Heart right ventricle (tissue), 16 donors: Measurements from ENCODE around the gene IGSF3. TPM values are rescaled to one million over a fixed set of nuclear protein-coding genes. Genes with fewer than 3 reads are reported as not detected.

Experiments used
- ATAC-seq, 8 donors: fragments of 200-7000 bp; cut with Tn5 transposase; one replicate each; pipeline ENCODE4 v1.9.1; 2020; ENCODE audit warnings: mild to moderate bottlenecking in 8 of 8, moderate library complexity in 8 of 8, moderate number of reproducible peaks in 1 of 8
- DNase-seq, 2 donors: peaks; one replicate each; pipeline ENCODE4 v3.0.0-alpha.2; 2020
- H3K27ac ChIP-seq, 10 donors: fragments of 200-600 bp; sonication (generic) in 2 of 10; one replicate each; pipeline versions ENCODE4 v1.5.0 to v1.8.0; 2020 to 2022; ENCODE audit warnings: mild to moderate bottlenecking in 3 of 10
- H3K27me3 ChIP-seq, 7 donors: fragments of 200-600 bp; one replicate each; pipeline ENCODE4 v1.8.0; 2021 to 2022; ENCODE audit warnings: mild to moderate bottlenecking in 2 of 7
- H3K36me3 ChIP-seq, 9 donors: fragments of 200-600 bp; sonication (generic) in 1 of 9; one replicate each; pipeline versions ENCODE4 v1.5.0 to v1.8.0; 2020 to 2022; ENCODE audit warnings: mild to moderate bottlenecking in 2 of 9
- H3K4me1 ChIP-seq, 9 donors: fragments of 200-600 bp; sonication (generic) in 1 of 9; one replicate each; pipeline versions ENCODE4 v1.5.0 to v1.8.0; 2020 to 2022; ENCODE audit warnings: mild to moderate bottlenecking in 4 of 9
- H3K4me3 ChIP-seq, 10 donors: fragments of 200-600 bp; sonication (generic) in 2 of 10; one replicate each; pipeline versions ENCODE4 v1.5.0 to v1.8.0; 2020 to 2022; ENCODE audit warnings: mild to moderate bottlenecking in 7 of 10, moderate library complexity in 2 of 10
- H3K9me3 ChIP-seq, 11 donors: fragments of 200-600 bp in 10 of 11; sonication (generic) in 2 of 11; one replicate each; pipeline versions ENCODE4 v1.5.0 to v1.8.0; 2013 to 2022; ENCODE audit warnings: mild to moderate bottlenecking in 2 of 11, control low read depth in 1 of 11, moderate library complexity in 1 of 11
- WGBS, 2 donors: extraction: QIAGEN DNeasy Blood & Tissue Kit; methylation state at CpG; one replicate each; pipeline ENCODE4 v1.1.7; 2013; ENCODE audit warnings: inconsistent platforms in 1 of 2; 5-methylcytosine and 5-hydroxymethylcytosine counted together
- intact Hi-C, 10 donors: fragments of 100-400 bp; cut with DNase I; formaldehyde crosslinking; loops; one replicate each; pipeline versions ENCODE4 v1.11.1 to v1.14.2; 2022
- polyA plus RNA-seq, 2 donors: library from polyadenylated mRNA; stranded (reverse); fragments of 200-250 nt; gene quantifications; one replicate each; pipeline ENCODE4 v1.2.3, GENCODE V29; 2013
- total RNA-seq, 10 donors: library from RNA; stranded (reverse); fragmentation: NEBNext Ultra II Directional in 3 of 10; extraction: Animal tissue kit (Norgen Biotek cat#: 25700) in 3 of 10; gene quantifications; one replicate each; pipeline versions ENCODE4 v1.2.1 to v1.2.4, GENCODE V29; 2021 to 2023
- TF ChIP-seq, protein P1 (sequence below), 9 donors: fragments of 200-600 bp; sonication (generic) in 2 of 9; IDR thresholded peaks; one replicate each; pipeline versions ENCODE4 v1.5.0 to v1.8.0; 2021 to 2022; ENCODE audit warnings: antibody characterized with exemption in 9 of 9, mild to moderate bottlenecking in 5 of 9, moderate library complexity in 1 of 9
- donor health status: Arrhythmogenic right ventricular cardiomyopathy.
- donor health status: ischemic (EF 13 %, LVEDD 7.1; RV severe dilation, severe dysfunction).
- donor health status: healthy with polysubstance abuse.
- donor health status: DM: no; HTN: yes; CAD: no.
- donor health status: DM: no; HTN: no; CAD: no.
- donor health status: ischemic (EF 25% LVEDD 6.9; RV normal size, moderate dysfunction).
- donor health status: ischemic (EF 25% LVEDD 5.7; RV mildly dilated, moderate dysfunction).
- donor health status: healthy.
- donor health status: DM: yes; HTN: yes; CAD: no.
- donor health status: Ischemic cardiomyopathy.
- donor health status: ischemic (EF 35%, LVEDD 5.7; RV mildly dilated, moderate dysfunction).
- donor health status: nonischemic (EF 11% LVEDD 7.7; RV severe dilation, severe dysfunction).
- donor health status: DM: yes; HTN: yes; CAD: no.
- donor health status: PGD.
- donor health status: ischemic (EF 29% LVEDD 5.4; RV normal size, mild dysfunction).
- donor health status: nonischemic (EF 23%, LVEDD 6.1; RV moderate dilation, normal function).

The IGSF3 gene
- total and polyA plus RNA-seq, 12 donors: 4.0 to 21.2 (median 12.8) TPM

DNA sequence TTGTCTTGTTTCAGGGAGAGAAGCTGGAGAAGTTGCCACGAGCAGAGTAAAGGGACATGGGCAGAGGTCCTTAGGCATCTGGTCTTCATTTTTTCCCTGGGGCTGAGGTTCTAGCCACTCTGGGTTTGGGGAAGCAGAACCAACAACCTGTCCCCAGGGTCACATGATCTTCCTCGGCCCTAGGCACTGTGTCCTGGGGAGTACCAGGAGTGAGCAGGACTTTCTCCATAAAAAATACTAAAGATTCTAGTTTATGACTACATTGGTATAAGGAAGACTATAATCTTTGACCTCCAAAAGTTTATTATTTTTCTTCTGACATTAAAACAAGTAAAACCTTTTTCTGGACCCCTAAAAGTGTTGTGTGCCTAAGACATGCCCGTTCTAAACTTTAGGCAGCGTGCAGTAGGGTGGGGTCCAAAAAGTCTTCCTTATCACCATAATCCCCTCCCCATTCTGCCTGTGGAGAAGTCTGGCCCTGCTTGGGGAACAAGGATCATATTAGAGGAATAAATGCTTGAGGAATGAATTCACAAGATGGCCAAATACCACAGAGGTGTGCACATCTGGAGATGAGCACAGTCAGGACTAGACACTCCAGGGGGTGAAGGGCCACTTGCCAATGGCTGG, 19.3 kb upstream of the IGSF3 start:
- no peaks in the 10 kb centered on the region for H3K9me3 ChIP-seq
- H3K4me1 ChIP-seq: no peaks in the 10 kb centered on the region
- intact Hi-C loops: no loop called here
- H3K4me3 ChIP-seq: no peak overlapping the region
- no peaks in the 10 kb centered on the region for H3K36me3 ChIP-seq
- ATAC-seq: no peak
- TF ChIP-seq, protein P1, sequence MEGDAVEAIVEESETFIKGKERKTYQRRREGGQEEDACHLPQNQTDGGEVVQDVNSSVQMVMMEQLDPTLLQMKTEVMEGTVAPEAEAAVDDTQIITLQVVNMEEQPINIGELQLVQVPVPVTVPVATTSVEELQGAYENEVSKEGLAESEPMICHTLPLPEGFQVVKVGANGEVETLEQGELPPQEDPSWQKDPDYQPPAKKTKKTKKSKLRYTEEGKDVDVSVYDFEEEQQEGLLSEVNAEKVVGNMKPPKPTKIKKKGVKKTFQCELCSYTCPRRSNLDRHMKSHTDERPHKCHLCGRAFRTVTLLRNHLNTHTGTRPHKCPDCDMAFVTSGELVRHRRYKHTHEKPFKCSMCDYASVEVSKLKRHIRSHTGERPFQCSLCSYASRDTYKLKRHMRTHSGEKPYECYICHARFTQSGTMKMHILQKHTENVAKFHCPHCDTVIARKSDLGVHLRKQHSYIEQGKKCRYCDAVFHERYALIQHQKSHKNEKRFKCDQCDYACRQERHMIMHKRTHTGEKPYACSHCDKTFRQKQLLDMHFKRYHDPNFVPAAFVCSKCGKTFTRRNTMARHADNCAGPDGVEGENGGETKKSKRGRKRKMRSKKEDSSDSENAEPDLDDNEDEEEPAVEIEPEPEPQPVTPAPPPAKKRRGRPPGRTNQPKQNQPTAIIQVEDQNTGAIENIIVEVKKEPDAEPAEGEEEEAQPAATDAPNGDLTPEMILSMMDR (IDR thresholded peaks at IDR 0.05): no peak
- H3K27ac ChIP-seq: peak overlapping the region in 2 of 10 donors; percentile 23 to 25
- DNase-seq: no peak
- 74 to 79% methylated on average over 4 of the region's 4 CpGs for WGBS, 2 donors
- peaks cover 0 to 3% (median 0%) of the 10 kb centered on the region in 7 donors for H3K27me3 ChIP-seq

DNA sequence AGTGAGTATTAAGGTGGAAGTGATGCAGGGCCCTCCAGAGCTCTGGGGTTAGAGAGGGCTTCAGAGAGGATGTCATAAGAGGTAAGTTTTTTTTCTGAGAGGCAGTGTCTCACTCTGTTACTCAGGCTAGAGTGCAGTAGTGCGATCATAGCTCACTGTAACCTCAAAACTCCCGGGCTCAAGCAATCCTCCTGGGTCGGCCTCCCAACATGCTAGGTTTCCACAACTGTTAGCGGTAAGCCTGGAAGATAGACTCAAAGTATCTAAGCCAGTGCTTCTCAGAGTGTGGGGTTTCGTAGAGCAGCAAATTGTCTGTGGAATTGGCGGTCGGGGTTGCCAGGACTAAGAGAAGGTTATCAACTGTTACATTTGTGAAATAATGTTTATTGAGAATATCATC, 18.6 kb upstream of the IGSF3 start:
- WGBS, 2 donors: 93 to 98% methylated on average over 7 of the region's 7 CpGs
- H3K4me3 ChIP-seq: no peak overlapping the region
- H3K36me3 ChIP-seq: no peaks in the 10 kb centered on the region
- no peak overlapping the region for H3K27ac ChIP-seq
- DNase-seq: no peak
- intact Hi-C loops: no loop called here
- TF ChIP-seq, protein P1 (IDR thresholded peaks at IDR 0.05): no peak
- no peak for ATAC-seq
- H3K4me1 ChIP-seq: no peaks in the 10 kb centered on the region
- peaks cover 0 to 3% (median 0%) of the 10 kb centered on the region in 7 donors for H3K27me3 ChIP-seq
- peaks cover 0 to 4% (median 0%) of the 10 kb centered on the region in 11 donors for H3K9me3 ChIP-seq

DNA sequence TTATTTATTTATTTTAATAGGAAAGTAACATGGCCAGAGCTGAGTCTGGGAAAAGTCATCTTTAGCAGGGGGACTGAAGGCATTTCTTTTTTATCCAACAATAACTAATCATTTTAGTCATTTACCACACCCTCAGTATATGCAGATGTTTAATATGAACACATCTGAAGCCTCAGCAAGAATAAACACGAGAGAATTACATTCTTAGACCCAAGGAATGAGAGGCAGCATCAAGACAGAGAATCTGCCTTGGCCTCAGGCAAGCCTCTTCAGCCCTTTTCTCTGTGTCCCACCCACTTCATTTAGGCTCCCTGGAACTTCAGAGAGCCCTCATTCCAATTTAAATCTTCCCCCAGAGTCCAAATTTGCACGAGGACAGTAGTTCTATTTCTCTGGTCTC, 17.0 kb upstream of the IGSF3 start:
- Histone ChIP-seq H3K36me3 (no peaks in the 10 kb centered on the region), H3K27me3 (peaks cover 0 to 3% (median 0%) of the 10 kb centered on the region in 7 donors), H3K4me3 (no peak overlapping the region), H3K9me3 (peaks cover 0 to 4% (median 0%) of the 10 kb centered on the region in 11 donors), H3K4me1 (no peaks in the 10 kb centered on the region), H3K27ac (no peak overlapping the region)
- no peak for DNase-seq
- whole genome bisulfite sequencing, 2 donors: 66 to 73% methylated on average over 2 of the region's 2 CpGs
- no peak for ATAC-seq
- TF ChIP-seq, protein P1 (IDR thresholded peaks at IDR 0.05): no peak
- intact Hi-C loops: no loop called here

DNA sequence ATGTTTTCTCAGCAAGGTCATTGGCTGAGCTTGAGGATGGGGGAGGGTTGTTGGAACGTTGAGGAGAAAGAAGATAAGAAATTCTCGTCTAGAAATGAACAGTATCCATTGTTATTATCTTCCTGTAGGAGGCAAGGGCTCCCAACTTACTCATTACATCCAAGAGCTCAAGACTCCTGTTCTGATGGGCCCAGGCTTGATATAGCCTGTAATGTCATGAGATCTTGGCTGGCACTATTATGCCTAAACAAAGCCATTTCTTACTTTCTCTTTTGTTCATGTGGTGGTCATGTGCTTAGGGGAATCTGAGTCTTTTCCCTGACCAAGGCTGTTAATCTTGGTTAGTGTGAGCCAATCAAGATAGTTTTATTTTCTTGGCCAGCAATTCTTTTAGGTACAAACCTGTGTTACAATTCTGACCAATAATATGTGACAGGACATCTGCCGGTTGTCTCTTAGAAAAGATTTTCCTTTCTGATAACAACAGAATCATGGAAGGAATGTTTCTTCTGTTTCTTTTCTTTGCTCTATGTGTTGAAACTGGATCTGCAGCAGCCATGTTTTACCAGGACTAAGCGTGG, 15.2 kb upstream of the IGSF3 start:
- intact Hi-C loops: no loop called here
- no peak overlapping the region for H3K27ac ChIP-seq
- no peaks in the 10 kb centered on the region for H3K36me3 ChIP-seq
- peaks cover 0 to 4% (median 0%) of the 10 kb centered on the region in 11 donors for H3K9me3 ChIP-seq
- H3K4me1 ChIP-seq: no peaks in the 10 kb centered on the region
- H3K4me3 ChIP-seq: no peak overlapping the region
- TF ChIP-seq, protein P1 (IDR thresholded peaks at IDR 0.05): no peak
- DNase-seq (no peak), ATAC-seq (no peak)
- 58% methylated on average over 4 of the region's 4 CpGs for WGBS, 2 donors
- peaks cover 0 to 5% (median 0%) of the 10 kb centered on the region in 7 donors for H3K27me3 ChIP-seq
